K562 (cell line): ENCODE measurements around the gene SLC14A1. TPM values are rescaled to one million over a fixed set of nuclear protein-coding genes. Genes with fewer than 3 reads are reported as not detected.

Source experiments
- ATAC-seq: fragments of 200-7000 bp; cut with Tn5 transposase; 3 replicates; pipeline ENCODE4 v1.9.1; 2020; ENCODE audit warnings: moderate library complexity
- BruUV-seq: library from RNA; stranded (reverse); fragments of 400-500 nt; replicated peaks from 2 replicates; lab custom pipeline; 2021; lab: Mats Ljungman, UMichigan
- CTCF ChIA-PET: fragments of 300-600 bp; formaldehyde crosslinking; extraction: SDS; loops from one replicate; lab custom pipeline; 2021; ENCODE audit warnings: low intra/inter-chr PET ratio; lab: Yijun Ruan, JAX
- POLR2A ChIA-PET: fragments of 300-600, 350-650 bp; sonication (Branson Sonifier 250); formaldehyde crosslinking; extraction: SDS; loops from one replicate; lab custom pipeline; 2021; ENCODE audit warnings: antibody characterized with exemption, inconsistent platforms; lab: Yijun Ruan, JAX
- DNase-seq, 4 experiments: peaks; one replicate each; pipeline versions ENCODE4 v3.0.0 to v3.0.0-alpha.2; 2011 to 2018; ENCODE audit warnings: low spot score in 3 of 4, mixed read lengths in 3 of 4; ENCODE audit errors: extremely low read depth in 1 of 4
- FAIRE-seq: peaks from 2 replicates; lab custom pipeline; 2011; peaks lifted over from hg19 to GRCh38; lab: Jason Lieb, UNC
- H2AFZ ChIP-seq: 2 replicates; pipeline ENCODE4 v1.6.0; 2011; ENCODE audit warnings: low read depth, low read length, control low read depth, inconsistent platforms
- H3K27ac ChIP-seq: fragments of 200-600 bp; 3 replicates; pipeline ENCODE4 v1.8.0; 2011; ENCODE audit warnings: low read depth, mild to moderate bottlenecking, control low read depth, inconsistent platforms, low read length, moderate library complexity, mixed read lengths; ENCODE audit errors: extremely low read depth
- H3K27me3 ChIP-seq, 2 experiments: fragments of 300-600 bp in 1 of 2; 2 replicates in 1 of 2; 3 replicates in 1 of 2; pipeline versions ENCODE4 v1.6.0 to v1.8.0; 2011; ENCODE audit warnings: inconsistent platforms in 2 of 2, low read length in 2 of 2, mild to moderate bottlenecking in 1 of 2, mixed read lengths in 1 of 2, moderate library complexity in 1 of 2; ENCODE audit not compliant: control insufficient read depth in 2 of 2, insufficient read depth in 2 of 2
- H3K36me3 ChIP-seq: fragments of 300-600 bp; 3 replicates; pipeline ENCODE4 v1.8.0; 2011; ENCODE audit warnings: mild to moderate bottlenecking, low read length, inconsistent platforms; ENCODE audit not compliant: control insufficient read depth, insufficient read depth
- H3K4me1 ChIP-seq, 2 experiments: fragments of 200-600 bp in 1 of 2; replicated peaks in 1 of 2; 2 replicates in 1 of 2; 3 replicates in 1 of 2; pipeline versions ENCODE4 v1.5.1 to v1.8.0; 2011; ENCODE audit warnings: inconsistent platforms in 2 of 2, low read length in 2 of 2, mild to moderate bottlenecking in 1 of 2, mixed read lengths in 1 of 2, moderate library complexity in 1 of 2; ENCODE audit not compliant: control insufficient read depth in 2 of 2, insufficient read depth in 2 of 2
- H3K4me2 ChIP-seq: 2 replicates; pipeline ENCODE4 v1.6.1; 2011; ENCODE audit warnings: low read length, control low read depth, inconsistent platforms, mixed read lengths; ENCODE audit not compliant: insufficient read depth
- H3K4me3 ChIP-seq: fragments of 200-600 bp; sonication (generic), shearing (Covaris generic); 2 replicates; pipeline ENCODE4 v1.5.1; 2016; ENCODE audit warnings: control low read depth, inconsistent platforms
- H3K79me2 ChIP-seq: fragments of 200-600 bp; 3 replicates; pipeline ENCODE4 v1.8.0; 2011; ENCODE audit warnings: low read length, inconsistent platforms; ENCODE audit not compliant: control insufficient read depth, insufficient read depth
- H3K9ac ChIP-seq, 2 experiments: 2 replicates each; pipeline versions ENCODE4 v1.6.0 to v1.6.1; 2011; ENCODE audit warnings: low read depth in 2 of 2, low read length in 2 of 2, control low read depth in 1 of 2, inconsistent platforms in 1 of 2, mild to moderate bottlenecking in 1 of 2, mixed read lengths in 1 of 2; ENCODE audit not compliant: insufficient read depth in 1 of 2
- H3K9me1 ChIP-seq: one replicate; pipeline ENCODE4 v1.6.0; 2011; ENCODE audit warnings: inconsistent platforms, mild to moderate bottlenecking, low read length, moderate library complexity; ENCODE audit not compliant: control insufficient read depth, insufficient read depth
- H3K9me3 ChIP-seq: replicated peaks from 2 replicates; pipeline ENCODE4 v1.5.1; 2011; ENCODE audit warnings: low read depth, low read length, inconsistent platforms; ENCODE audit not compliant: control insufficient read depth, insufficient read depth
- H4K20me1 ChIP-seq: replicated peaks from 2 replicates; pipeline ENCODE4 v1.6.1; 2011; ENCODE audit warnings: low read length, inconsistent platforms, mixed read lengths; ENCODE audit not compliant: control insufficient read depth, insufficient read depth
- CBX3 ChIP-seq, 2 experiments: IDR thresholded peaks; 1 replicate in 1 of 2; 2 replicates in 1 of 2; pipeline ENCODE4 v1.6.1; 2012; ENCODE audit warnings: inconsistent platforms in 2 of 2, low read length in 2 of 2, borderline replicate concordance in 1 of 2, control low read depth in 1 of 2
- E2F6 ChIP-seq, 2 experiments: IDR thresholded peaks; 2 replicates each; pipeline ENCODE4 v1.6.1; 2011; ENCODE audit warnings: borderline replicate concordance in 1 of 2, control low read depth in 1 of 2, low read depth in 1 of 2, low read length in 1 of 2, mild to moderate bottlenecking in 1 of 2, mixed read lengths in 1 of 2, moderate library complexity in 1 of 2; ENCODE audit not compliant: insufficient read depth in 1 of 2, insufficient read length in 1 of 2, poor library complexity in 1 of 2, severe bottlenecking in 1 of 2; ENCODE audit errors: extremely low read depth in 1 of 2
- ESRRA ChIP-seq: fragments of 450-650 bp; IDR thresholded peaks from 2 replicates; pipeline ENCODE4 v1.6.1; 2014; ENCODE audit warnings: low read depth, mild to moderate bottlenecking, moderate library complexity, borderline replicate concordance
- ETV1 ChIP-seq: fragments of 450-650 bp; conservative IDR thresholded peaks from 2 replicates; pipeline ENCODE4 v1.6.1; 2016; ENCODE audit warnings: missing genetic modification characterization, control low read depth, low read depth, missing compliant biosample characterization
- FOS ChIP-seq: IDR thresholded peaks from 3 replicates; pipeline ENCODE4 v1.6.1; 2011; ENCODE audit not compliant: insufficient read length; ENCODE audit errors: extremely low read depth
- KLF10 ChIP-seq: fragments of 250-450 bp; sonication (Bioruptor Pico); IDR thresholded peaks from 2 replicates; pipeline ENCODE4 v1.6.1; 2021; ENCODE audit warnings: matching md5 sums
- MNT ChIP-seq, 2 experiments: fragments of 450-650 bp; conservative IDR thresholded peaks; 2 replicates each; pipeline ENCODE4 v1.6.1; 2017; ENCODE audit warnings: mild to moderate bottlenecking in 2 of 2, moderate library complexity in 2 of 2
- RBFOX2 ChIP-seq: fragments of 200-400 bp; formaldehyde crosslinking; IDR thresholded peaks from 2 replicates; pipeline ENCODE4 v1.6.1; 2017; ENCODE audit warnings: low read depth, mild to moderate bottlenecking, low read length, moderate library complexity
- SETDB1 ChIP-seq: IDR thresholded peaks from one replicate; pipeline ENCODE4 v1.6.1; 2012; ENCODE audit warnings: low read length, control low read depth, inconsistent platforms
- U2AF2 ChIP-seq: fragments of 200-400 bp; formaldehyde crosslinking; optimal IDR thresholded peaks from 2 replicates; pipeline ENCODE3; 2017; ENCODE audit warnings: low read depth, mild to moderate bottlenecking, low read length
- ZHX1 ChIP-seq: fragments of 150-350 bp; conservative IDR thresholded peaks from 2 replicates; pipeline ENCODE4 v1.6.1; 2014; ENCODE audit warnings: low read length
- ZNF143 ChIP-seq: sonication (generic); formaldehyde crosslinking; IDR thresholded peaks from 2 replicates; pipeline ENCODE4 v1.9.0; 2022; ENCODE audit warnings: mild to moderate bottlenecking, missing genetic modification reagents
- ZNF316 ChIP-seq: fragments of 450-650 bp; IDR thresholded peaks from 2 replicates; pipeline ENCODE4 v1.6.1; 2016
- WGBS: fragments of 100-300 bp; shearing (Covaris generic); methylation state at CpG from one replicate; pipeline ENCODE4 v1.1.6; 2016; ENCODE audit warnings: low coverage, mixed read lengths; ENCODE audit not compliant: insufficient coverage; ENCODE audit errors: missing lambda C conversion rate; 5-methylcytosine and 5-hydroxymethylcytosine counted together
- in situ Hi-C: fragments of 300-500 bp; cut with MboI; formaldehyde crosslinking; loops from 4 replicates; pipeline ENCODE4 v1.15.0; 2018; ENCODE audit warnings: inconsistent platforms, mixed read lengths
- intact Hi-C: fragments of 100-400 bp; cut with micrococcal nuclease; formaldehyde crosslinking; loops from 2 replicates; pipeline ENCODE4 v1.14.2; 2022
- polyA plus RNA-seq, 8 experiments: library from polyadenylated mRNA; depleted of rRNA in 4 of 8; stranded (reverse) in 5 of 8; unstranded in 3 of 8; fragments of >200 nt; fragmentation: Nextera tagmentation in 2 of 8; fragmentation: Illumina TruSeq in 1 of 8; extraction: Ambion mirVana in 2 of 8; extraction: Trizol in 1 of 8; gene quantifications; 2 replicates each; pipeline versions ENCODE4 v1.2.1 to v1.2.3, GENCODE V29; 2011 to 2014; ENCODE audit warnings: inconsistent platforms in 1 of 8, missing spikeins in 1 of 8
- total RNA-seq, 7 experiments: library from RNA; depleted of rRNA in 6 of 7; stranded (reverse); fragments of >200 nt in 6 of 7; fragmentation: Illumina TruSeq in 2 of 7; extraction: Trizol in 2 of 7; gene quantifications; 2 replicates each; pipeline versions ENCODE4 v1.2.1 to v1.2.3, GENCODE V29; 2011 to 2021; ENCODE audit warnings: low replicate concordance in 1 of 7

The SLC14A1 gene
- total and polyA plus RNA-seq, 9 of the 15 experiments (the other 6 are each of a cell fraction or from before 2014, with no cell fraction given): 0.14 to 0.40 (median 0.20) TPM; not detected in 6

GRCh38 chr18:45774065-45774521 is 50.1 kb downstream of the SLC14A1 start (continued):
- TF ChIP-seq FOS: no peak
- no peak for TF ChIP-seq RBFOX2
- TF ChIP-seq SETDB1: no peak

- WGBS: 26% methylated on average over 25 of the region's 35 CpGs
- Histone ChIP-seq H3K9me1 (no peaks in the 10 kb centered on the region), H3K4me3 (peak overlapping the region; percentile 39), H3K79me2 (no peaks in the 10 kb centered on the region), H3K4me1 (peaks cover 0 to 7% of the 10 kb centered on the region in 2 experiments; a peak in 2 of 5 replicates), H3K27me3 (peaks cover 2 to 6% of the 10 kb centered on the region in 2 experiments; a peak in 2 of 5 replicates), H3K4me2 (peak overlapping the region; percentile 68), H3K36me3 (no peaks in the 10 kb centered on the region), H2AFZ (peak overlapping the region; percentile 72), H3K9ac (peak overlapping the region in 1 of 2 experiments; percentile 78; a peak in 2 of 4 replicates), H3K27ac (no peak overlapping the region; the same call in 2 of the 3 replicates), H3K9me3 (no peaks in the 10 kb centered on the region), H4K20me1 (no peaks in the 10 kb centered on the region)
- ChIA-PET CTCF (interaction anchor here (0.6 kb wide), 1 partner anchor 92 kb away, joined by 3 read pairs; no protein-coding TSS in a partner anchor), POLR2A (no interaction called here)
- in situ Hi-C loops (no loop called here), intact Hi-C loops (no loop called here)
- peak; percentile 15 to 38 (median 20) for DNase-seq
- BruUV-seq: TSS peak; percentile 77
- ATAC-seq: peak; percentile 69
- no peak for FAIRE-seq
- no peak for TF ChIP-seq ZNF143 (CRISPR knock-in tag)
- TF ChIP-seq KLF10 (CRISPR knock-in tag): no peak
- TF ChIP-seq ESRRA: no peak
- TF ChIP-seq ZHX1: no peak
- TF ChIP-seq ZNF316: no peak
- TF ChIP-seq ETV1: no peak
- peak; percentile 76 to 92 for TF ChIP-seq E2F6 (IDR thresholded peaks at IDR 0.05; ENCODE audit: borderline replicate concordance in 1 of 2, extremely low read depth in 1 of 2, insufficient read depth in 1 of 2, insufficient read length in 1 of 2, low read depth in 1 of 2, low read length in 1 of 2, poor library complexity in 1 of 2, severe bottlenecking in 1 of 2)
- no peak for TF ChIP-seq U2AF2
- TF ChIP-seq MNT (conservative IDR thresholded peaks at IDR 0.05): no peak
- peak in 1 of 2 experiments; percentile 69; a peak in 1 of 3 replicates for TF ChIP-seq CBX3 (IDR thresholded peaks at IDR 0.05; ENCODE audit: borderline replicate concordance in 1 of 2, low read length in 2 of 2)
Measured at GRCh38 chr18:45775241-45775676, 51.3 kb downstream of the SLC14A1 start.
